Stimulated activated CD4-positive, alpha-beta T cell treated with anti-CD3 and anti-CD28 coated beads, Interleukin-1b, Interleukin-23, amount 100 ng/mL, for 1 hour (primary cell): Measurements from ENCODE around the gene GMPS.
"Not testable (repeated sequence)": the region's sequence is repeated elsewhere in the genome, so short reads cannot be mapped to it uniquely, and the experiment has no call there.

ENCODE experiments used
- DNase-seq, 2 donors: peaks; one replicate each; pipeline ENCODE4 v3.0.0-alpha.2; 2020; ENCODE audit warnings: low read depth in 2 of 2

Gene GMPS

DNA sequence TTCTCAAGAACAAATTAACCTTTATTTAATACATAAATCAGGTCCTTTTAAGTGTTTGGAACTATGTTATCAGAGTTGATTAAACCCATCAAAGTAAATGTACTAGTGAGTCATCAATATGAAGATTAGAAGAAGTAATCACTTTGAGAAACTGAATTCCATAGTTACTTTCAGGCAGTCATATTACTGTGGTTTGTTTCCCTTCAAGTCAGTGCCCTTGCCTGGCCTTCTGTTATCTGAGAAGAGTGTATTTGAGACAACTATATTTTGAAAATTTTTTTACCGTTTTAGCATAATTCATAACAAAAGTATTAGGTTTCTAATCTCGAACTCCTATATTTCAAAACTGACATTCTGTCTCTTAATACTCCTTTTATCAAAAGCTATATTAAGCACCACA is 73.6 kb downstream of the GMPS start:
- DNase-seq: no peak

DNA sequence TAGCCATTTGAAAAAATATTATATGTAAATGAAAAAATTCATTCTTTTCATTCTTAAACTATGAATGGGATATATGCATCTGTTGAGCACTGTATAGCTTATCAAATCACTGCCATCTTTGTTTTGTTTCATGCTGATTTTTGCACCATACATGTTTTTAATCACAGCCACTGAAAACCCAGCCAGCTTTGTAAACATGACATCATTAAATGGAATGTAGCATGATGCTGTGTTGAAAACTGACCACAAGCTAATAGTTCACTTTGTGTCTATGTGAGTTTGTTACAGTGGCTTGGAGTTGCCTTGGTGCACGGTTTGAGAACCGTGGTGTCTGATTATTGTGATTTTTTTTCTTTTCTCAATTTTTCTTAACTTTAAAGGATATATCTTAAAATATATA is 75.7 kb downstream of the GMPS start:
- no peak for DNase-seq

DNA sequence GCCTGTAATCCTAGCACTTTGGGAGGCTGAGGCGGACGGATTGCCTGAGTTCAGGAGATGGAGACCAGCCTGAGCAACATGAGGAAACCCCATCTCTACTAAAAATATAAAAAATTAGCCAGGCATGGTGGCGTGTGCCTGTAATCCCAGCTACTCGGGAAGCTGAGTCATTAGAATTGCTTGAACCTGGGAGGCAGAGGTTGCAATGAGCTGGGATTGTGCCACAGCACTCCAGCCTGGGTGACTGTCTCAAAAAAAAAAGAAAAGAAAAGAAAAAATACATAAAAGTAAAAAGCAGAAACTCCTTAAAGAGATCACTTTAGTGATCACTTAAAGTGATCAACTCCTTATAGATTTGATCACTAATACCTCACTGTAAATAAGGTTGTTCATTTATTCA is 78.0 kb downstream of the GMPS start:
- no peak for DNase-seq

DNA sequence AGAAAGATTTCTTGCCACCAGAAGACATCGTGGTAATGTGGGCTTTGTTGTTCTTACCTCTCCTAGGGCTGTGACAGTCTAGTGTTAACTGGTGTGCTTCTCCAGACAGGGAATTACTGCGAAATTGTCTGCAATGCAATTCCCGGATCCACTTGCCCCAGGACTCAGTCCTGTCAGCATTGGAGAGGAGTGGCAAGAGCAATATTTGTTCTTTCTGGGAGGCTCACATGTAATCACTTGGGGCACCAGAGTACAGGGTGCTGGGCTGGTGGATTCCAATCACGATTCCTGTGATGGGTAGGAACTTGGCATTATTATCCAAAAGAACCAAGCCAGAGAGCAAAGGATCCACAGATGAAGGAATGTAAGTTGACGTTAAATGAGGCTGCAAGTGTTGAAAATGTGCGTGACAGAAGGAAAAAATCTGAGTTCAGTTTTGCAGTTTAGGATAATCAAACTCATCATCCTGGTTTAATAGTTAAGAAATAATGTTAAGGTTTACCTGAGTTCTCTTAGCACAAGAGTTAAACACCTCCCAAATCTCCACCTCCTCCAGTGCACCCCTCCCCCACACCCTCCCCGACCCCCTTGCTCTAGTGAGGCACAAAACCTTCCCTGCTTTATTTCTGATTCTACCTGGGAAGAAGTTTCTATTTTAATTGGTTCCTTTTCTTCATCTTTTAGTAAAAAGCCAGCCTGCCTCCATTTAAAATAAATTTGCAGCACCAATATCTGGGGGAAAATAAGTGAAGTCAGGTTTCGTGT is 79.2 kb downstream of the GMPS start:
- no peak for DNase-seq

DNA sequence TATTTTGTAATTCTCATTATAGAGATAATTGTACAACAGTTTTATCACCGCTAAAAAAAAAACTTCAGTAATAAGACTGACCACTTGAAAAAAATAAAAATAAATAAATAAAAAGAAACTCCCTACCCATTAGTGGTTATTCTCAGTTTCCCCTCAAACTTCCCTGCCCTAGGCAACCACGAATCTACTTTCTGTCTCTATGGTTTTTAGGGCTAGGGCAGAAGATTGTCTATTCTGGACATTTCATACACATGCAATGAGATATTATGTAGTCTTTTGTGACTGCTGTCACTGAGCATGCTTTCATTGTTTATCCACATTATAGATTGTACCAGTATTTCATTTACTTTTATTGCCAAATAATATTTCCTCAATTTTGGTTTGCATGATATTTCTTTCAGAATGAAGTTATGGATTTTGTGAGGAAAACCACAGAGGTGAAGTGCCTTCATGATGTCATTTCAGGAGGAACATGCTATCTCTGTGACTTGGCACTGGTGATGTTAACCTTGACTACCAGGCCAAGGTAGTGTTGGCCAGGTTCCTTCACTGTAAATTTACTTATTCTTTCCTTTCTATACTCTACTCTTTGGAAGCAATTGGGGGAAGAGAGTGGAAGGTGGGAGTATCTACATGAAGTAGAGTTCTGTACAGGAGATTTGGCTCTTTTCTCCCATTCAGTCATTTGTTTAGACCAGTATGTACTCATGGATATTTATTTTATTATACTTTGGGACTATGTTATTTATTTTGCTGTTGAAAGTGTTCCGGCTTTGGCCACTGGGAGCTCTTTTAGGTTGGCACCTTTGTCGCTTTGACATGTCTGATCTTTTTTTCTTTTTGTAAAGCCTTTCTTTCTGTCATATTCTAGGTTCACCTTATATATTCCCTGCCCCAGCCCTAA is 86.3 kb downstream of the GMPS start:
- no peak for DNase-seq

DNA sequence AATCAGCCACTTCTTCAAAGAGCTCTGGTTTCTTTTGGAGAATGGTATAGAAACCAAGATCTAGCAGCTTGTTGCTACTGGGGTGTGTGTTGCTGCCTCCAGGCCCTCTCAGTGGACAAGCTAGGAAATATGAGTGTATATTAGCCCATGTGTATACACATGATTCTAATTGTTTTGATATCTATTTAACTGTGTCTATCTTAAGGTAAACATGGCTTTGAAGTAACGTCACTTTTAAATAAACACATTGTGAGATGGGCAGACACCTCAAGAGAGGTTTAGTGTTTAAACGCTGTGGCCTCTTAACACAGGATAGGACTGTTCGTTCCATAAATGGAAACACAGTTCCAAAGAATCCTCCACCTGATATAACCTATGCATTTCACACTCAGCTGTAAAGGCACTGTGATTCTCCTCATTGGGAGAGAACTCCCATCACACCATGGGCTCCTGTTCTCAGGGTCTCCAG is 87.0 kb downstream of the GMPS start:
- no peak for DNase-seq

DNA sequence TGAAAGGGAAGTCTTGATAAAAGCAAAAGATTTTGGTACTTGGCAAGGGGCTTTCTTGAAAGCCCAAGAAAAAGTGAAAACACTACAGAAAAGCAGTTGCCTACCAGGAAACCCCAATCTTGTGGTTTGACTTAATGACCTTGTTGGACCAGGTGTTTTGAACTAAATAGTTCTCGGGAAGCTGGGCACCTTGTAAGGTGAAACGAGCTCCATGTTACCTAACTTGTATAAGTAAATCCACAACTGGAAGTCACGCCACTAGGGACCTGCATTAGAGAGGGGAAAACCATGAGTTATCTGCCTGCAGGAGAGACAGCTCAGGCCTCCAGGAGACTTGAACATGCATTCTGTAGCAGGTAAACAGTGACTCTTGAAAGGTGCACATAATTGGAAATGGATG is 88.2 kb downstream of the GMPS start:
- DNase-seq: no peak

DNA sequence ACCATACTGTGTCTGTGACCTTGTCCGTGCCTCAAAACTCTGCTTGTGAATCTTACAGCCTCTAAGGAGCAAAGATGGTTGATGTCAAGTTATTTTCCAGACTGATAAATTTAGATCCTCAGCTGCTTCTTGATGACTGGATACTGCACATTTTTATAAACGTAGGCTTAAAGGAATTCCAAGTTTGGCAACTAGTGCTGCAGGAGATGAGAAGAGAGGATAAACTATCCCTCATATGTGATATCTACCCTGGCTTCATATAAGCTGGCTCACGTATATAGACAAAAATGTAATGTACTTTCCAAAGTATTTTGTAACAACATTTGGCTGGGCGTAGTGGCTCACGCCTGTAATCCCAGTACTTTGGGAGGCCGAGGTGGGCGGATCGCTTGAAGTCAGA is 89.6 kb downstream of the GMPS start:
- DNase-seq: no peak

DNA sequence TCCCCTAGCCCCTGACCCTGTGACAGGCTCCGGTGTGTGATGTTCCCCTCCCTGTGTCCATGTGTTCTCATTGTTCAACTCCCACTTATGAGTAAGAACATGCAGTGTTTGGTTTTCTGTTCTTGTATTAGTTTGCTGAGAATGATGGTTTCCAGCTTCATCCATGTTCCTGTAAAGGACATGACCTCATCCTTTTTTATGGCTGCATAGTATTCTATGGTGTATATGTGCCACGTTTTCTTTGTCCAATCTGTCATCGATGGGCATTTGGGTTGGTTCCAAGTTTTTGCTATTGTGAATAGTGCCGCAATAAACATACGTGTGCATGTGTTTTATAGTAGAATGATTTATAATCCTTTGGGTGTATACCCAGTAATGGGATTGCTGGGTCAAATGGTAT is 90.6 kb downstream of the GMPS start:
- not testable (repeated sequence) for DNase-seq

DNA sequence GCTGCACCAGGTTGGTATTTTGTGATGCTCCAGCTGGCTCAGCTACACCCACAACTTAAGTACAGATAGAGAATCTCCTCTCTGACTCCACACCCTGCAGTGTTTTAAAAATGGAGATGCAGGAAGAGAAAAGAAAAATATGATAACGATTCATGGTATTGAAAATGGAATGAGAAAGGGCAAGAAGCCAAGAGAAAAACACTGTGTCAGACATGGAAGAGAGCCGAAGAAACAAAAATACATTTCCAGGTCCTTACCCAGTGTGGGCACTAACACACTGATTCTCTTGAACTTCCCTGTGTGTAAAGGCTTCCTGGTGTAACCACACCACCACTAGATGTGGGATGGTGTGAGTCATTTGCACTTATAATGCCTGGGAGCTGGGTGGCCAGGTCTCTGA is 93.1 kb downstream of the GMPS start:
- no peak for DNase-seq

DNA sequence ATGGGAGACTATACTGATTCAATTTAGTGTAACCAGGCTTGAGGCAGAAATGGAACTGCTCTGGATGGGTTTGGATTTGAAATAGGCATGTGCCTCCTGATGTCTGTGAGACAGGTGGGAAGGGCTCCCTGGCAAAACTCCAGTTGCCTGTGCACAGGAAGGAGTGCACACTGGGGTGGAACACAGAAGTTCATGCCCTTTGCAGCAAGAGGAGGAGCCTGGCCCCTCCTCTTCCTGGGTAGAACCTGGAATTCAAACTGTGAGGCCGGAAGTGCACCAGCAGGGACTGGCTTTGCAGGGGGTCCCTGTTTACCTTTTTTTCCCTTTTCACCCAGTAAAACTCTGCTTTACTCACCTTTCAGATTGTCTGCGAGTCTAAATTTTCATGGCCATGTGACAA is 99.9 kb downstream of the GMPS start:
- DNase-seq: no peak

DNA sequence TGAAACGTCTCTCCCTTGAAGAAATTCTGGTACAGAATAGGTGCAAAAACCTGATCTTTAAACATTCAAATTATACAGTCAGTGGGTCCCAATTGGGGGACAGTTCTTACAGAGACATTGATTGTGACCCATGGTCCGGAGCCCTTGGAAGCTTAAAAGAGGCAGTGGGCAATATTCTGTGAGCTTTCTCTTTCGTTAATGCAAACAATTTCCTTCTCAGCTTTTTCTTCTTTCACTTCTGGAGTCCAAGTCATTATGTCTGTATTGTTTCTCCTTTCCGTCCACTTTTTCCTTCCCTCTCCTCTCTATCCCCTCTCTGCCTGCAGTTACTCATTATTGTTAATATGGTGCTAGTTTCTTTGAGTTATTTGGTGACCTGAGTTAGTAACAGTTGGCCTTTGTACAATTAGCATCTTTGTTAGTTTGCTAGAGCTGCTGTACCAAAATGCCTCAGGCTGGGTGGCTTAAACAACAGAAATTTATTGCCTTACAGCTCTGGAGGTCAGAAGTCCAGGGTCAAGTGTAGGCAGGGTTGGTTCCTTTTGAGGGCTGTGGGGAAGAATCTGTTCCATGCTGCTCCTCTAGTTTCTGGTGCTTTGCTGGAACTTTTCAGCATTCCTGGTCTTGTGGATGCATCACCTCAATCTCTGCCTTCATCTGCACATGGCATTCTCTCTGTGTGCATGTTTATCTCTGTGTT is 102.6 kb downstream of the GMPS start:
- DNase-seq: no peak

DNA sequence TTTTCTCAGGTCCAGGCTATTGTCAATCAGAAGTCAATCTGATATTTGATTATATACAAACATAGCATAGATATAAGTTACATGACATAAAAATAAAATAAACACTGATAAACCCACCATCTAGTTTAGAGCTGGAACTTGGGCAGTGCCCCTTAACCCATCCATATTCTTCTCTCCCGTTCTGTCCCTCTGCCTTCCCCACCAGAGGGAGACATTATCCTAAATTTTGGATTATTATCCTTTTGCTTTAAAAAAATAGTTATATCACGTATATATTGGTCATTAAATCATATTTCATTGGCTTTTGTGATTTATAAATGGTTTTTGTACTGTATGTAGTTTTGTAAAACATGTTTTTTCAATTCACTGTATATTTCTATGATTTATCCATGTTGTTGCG is 107.9 kb downstream of the GMPS start:
- no peak for DNase-seq

DNA sequence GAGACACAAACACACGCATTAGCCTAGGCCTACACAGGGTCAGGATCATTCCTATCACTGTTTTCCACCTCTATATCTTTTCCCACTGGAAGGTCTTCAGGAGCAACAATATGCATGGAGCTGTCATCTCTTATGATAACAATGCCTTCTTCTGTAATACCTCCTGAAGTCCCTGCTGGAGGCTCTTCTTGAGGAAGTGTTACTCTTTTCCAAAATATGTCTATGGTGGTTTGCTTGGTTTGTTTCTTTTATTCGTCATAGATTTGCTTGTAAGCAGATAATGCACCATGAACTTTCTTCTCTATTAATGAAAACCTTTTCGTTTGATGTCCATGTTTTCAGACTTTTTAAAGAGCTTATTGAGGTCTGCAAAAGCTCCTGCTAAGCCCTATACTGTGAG is 109.3 kb downstream of the GMPS start:
- no peak for DNase-seq

DNA sequence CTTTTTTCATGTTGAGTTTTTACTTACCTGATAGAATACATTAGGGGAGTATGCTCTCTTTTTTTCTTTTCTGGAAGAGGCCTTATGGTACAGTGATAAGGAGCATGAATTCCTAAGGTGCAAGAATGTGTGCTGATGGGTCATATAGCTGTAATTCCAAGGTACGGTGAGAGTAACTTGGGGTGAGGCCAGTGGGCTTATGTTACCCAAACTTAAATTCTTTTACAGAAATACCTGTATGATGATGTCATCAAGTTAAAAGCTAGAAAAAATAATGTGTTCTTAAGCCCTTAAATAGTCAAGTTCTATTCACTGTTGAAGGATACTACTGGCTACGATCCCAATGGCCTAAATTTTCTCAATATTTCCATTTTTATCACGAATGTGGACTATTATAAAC is 111.2 kb downstream of the GMPS start:
- no peak for DNase-seq

DNA sequence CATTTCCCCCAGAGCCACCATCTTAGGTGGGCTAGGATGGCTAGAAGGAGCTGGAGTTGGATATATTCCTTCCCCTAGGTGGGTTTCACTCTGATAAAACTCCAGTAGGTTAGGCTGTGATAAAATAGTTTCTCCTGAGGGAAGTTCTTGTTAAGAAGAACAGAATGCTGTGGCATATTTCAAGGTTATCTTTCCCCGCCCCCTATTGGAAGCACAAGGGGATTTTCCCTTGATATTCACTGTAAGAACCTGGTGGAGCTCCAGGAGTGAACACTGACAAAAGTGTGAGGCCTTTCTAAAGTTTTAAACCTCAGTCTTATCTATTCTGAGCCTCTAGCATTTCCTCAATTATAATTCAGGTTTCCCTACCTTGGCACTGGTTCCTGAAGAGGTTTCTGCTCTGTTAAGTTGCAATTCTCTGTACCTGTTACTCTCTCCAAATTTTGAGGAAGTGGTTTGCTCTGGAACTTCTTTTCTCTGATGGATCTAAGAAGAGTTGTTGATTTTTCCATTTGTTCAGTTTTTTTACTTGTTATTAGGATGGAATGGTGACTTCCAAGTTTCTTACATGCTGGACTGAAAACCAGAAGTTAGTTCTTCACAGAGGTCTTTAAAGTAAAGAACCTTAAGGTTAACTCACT is 113.5 kb downstream of the GMPS start:
- no peak for DNase-seq

DNA sequence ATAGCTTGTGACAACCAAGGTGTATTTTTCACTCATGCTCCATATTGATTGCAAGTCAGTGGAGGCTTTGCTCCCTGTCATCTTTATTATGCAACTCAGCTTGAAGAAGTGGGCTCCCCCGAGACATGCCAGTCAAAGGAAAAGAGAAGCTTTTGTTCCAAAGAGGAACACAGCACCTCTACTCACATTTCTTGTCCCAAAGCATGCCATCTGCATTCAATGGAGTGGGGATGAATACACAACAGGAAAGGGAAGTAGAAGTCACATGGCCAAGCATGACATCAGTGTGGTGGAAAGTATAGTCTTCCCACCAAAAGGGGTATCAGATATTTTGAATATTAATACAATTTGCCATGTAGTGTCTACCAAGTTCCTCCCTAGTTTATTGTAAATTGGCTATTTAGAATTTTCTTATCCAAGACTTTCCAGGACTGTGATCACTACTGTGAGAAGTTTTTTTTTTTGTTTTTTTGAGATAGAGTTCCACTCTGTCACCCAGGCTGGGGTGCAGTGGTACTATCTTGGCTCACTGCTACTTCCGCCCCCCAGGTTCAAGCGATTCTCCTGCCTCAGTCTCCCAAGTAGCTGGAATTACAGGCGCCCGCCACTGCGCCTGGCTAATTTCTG is 114.5 kb downstream of the GMPS start:
- no peak for DNase-seq

DNA sequence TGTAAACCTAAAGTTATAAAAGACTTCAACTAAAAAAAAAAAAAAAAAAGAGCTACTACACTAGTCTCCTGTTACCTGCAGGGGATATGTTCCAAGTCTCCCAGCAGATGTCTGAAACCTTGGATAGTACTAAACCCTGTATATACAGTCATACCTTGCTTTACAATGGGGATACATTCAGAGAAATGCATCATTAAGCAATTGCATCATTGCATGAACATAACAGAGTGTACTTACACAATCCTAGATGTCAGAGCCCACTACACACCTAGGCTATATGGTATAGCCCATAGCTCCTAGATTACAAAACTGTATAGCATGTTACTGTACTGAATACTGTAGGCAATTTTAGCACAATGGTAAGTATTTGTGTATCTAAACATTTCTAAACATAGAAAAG is 119.1 kb downstream of the GMPS start:
- no peak for DNase-seq

DNA sequence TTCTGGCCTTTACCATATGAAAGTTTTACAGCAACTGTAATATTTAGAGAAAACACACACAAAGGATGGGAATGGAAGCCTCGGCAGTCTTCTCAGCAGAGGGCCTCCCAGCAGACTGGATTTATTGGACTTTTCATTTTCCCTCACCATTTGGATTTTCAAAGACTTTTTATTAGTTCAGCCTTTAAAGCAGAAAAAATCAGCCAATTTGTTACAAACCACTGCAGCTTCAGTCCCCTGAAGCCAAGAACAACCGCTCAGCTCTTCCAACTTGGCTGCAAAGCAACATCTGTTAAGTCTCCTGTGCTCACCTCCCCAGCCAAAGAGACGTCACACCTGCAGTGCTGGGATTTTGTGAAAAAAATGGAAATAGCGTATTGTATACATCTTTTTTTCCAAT is 120.8 kb downstream of the GMPS start:
- DNase-seq: no peak

DNA sequence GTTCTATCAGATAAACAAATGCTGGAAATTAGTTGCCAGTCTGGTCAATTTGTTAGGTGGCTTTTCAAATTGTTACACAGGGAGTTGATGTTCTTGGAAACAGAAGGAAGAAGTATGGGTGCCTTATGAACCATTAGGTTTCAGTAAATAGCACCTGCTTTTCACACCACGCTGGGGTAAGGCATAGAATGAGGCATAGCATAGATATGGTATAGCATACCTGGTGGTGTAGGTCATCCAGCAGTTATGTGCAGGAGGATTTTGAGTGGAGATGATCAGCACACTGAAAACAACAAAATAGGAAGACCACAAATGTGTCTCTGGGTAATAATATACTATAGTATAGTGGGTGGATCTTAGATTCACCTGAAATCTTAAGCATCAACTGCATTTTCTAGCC is 121.4 kb downstream of the GMPS start:
- no peak for DNase-seq
